Mesothelial cell of epicardium (in vitro differentiated cells): ENCODE data around the gene UCP2. TPM values are rescaled to one million over a fixed set of nuclear protein-coding genes. Genes with fewer than 3 reads are reported as not detected.

ENCODE experiments used
- DNase-seq, 2 experiments: peaks; one replicate each; pipeline ENCODE4 v3.0.0; 2021; ENCODE audit warnings: low spot score in 2 of 2; ENCODE audit not compliant: unreplicated experiment in 2 of 2
- H3K27ac Mint-ChIP-seq: 2 replicates; pipeline ENCODE4 v1.8.0; 2021; ENCODE audit warnings: mixed read lengths
- H3K27me3 Mint-ChIP-seq: 2 replicates; pipeline ENCODE4 v1.8.0; 2021; ENCODE audit warnings: low read depth, mixed read lengths
- H3K36me3 Mint-ChIP-seq: 2 replicates; pipeline ENCODE4 v1.8.0; 2021; ENCODE audit warnings: mixed read lengths
- H3K4me1 Mint-ChIP-seq: 2 replicates; pipeline ENCODE4 v1.8.0; 2021; ENCODE audit warnings: mixed read lengths
- H3K4me3 Mint-ChIP-seq: 2 replicates; pipeline ENCODE4 v1.8.0; 2021; ENCODE audit warnings: mild to moderate bottlenecking, moderate library complexity, mixed read lengths
- H3K9me3 Mint-ChIP-seq: 2 replicates; pipeline ENCODE4 v1.8.0; 2021; ENCODE audit warnings: mixed read lengths
- CTCF ChIP-seq: fragments of 200-600 bp; sonication (generic); IDR thresholded peaks from one replicate; pipeline ENCODE4 v1.5.0; 2021; ENCODE audit warnings: antibody characterized with exemption; ENCODE audit not compliant: unreplicated experiment
- total RNA-seq: library from RNA; stranded (reverse); gene quantifications from 3 replicates; pipeline ENCODE4 v1.2.1, GENCODE V29; 2021

UCP2 gene
- total RNA-seq, 1 donor from 2014 or later, result 31.5 TPM

GRCh38 chr11:73951797-73952196, 30.8 kb downstream of the UCP2 start:
- Mint-ChIP-seq H3K4me3 (no peak overlapping the region), H3K4me1 (peaks cover 4% of the 10 kb centered on the region), H3K27me3 (no peaks in the 10 kb centered on the region), H3K9me3 (peaks cover 8% of the 10 kb centered on the region), H3K27ac (no peak overlapping the region), H3K36me3 (peaks cover 7% of the 10 kb centered on the region)
- no peak for DNase-seq
- TF ChIP-seq CTCF, result no peak

- H3K4me1 Mint-ChIP-seq, result peaks cover 2% of the 10 kb centered on the region
- DNase-seq, result no peak
- no peak within 1 kb of the TSS for H3K4me3 Mint-ChIP-seq
- H3K27me3 Mint-ChIP-seq, result no peaks in the 10 kb centered on the region
- peaks cover 14% of the 10 kb centered on the region for H3K9me3 Mint-ChIP-seq
- TF ChIP-seq CTCF, result no peak
- H3K27ac Mint-ChIP-seq, result no peak within 1 kb of the TSS
- H3K36me3 Mint-ChIP-seq, result peaks cover 12% of the 10 kb centered on the region
These were observed 31.6 kb downstream of the UCP2 start, which contains the start of gene DNAJB13 for GRCh38 chr11:73950869-73951710. Gene DNAJB13 (plus strand): TSS chr11:73951026. CDS start chr11:73951070, 44 bp downstream.

GRCh38 chr11:73949912-73950311, 32.7 kb downstream of the UCP2 start:
- DNase-seq, result no peak
- Mint-ChIP-seq H3K27ac (no peak overlapping the region), H3K36me3 (peaks cover 12% of the 10 kb centered on the region), H3K4me3 (no peak overlapping the region), H3K27me3 (no peaks in the 10 kb centered on the region), H3K9me3 (peaks cover 14% of the 10 kb centered on the region), H3K4me1 (no peaks in the 10 kb centered on the region)
- no peak for TF ChIP-seq CTCF

- Mint-ChIP-seq H3K36me3 (peaks cover 13% of the 10 kb centered on the region), H3K4me3 (no peak overlapping the region), H3K27ac (no peak overlapping the region)
These were observed 33.4 kb downstream of the UCP2 start for GRCh38 chr11:73949246-73949645.

GRCh38 chr11:73946798-73947458, 35.7 kb downstream of the UCP2 start:
- no peaks in the 10 kb centered on the region for H3K4me1 Mint-ChIP-seq
- peaks cover 17% of the 10 kb centered on the region for H3K36me3 Mint-ChIP-seq
- peaks cover 23% of the 10 kb centered on the region for H3K9me3 Mint-ChIP-seq
- no peaks in the 10 kb centered on the region for H3K27me3 Mint-ChIP-seq
- no peak for TF ChIP-seq CTCF
- H3K4me3 Mint-ChIP-seq, result no peak overlapping the region
- no peak for DNase-seq
- H3K27ac Mint-ChIP-seq, result no peak overlapping the region

More at GRCh38 chr11:73949246-73949645, 33.4 kb downstream of the UCP2 start:
- Mint-ChIP-seq H3K9me3 (peaks cover 17% of the 10 kb centered on the region), H3K4me1 (no peaks in the 10 kb centered on the region), H3K27me3 (no peaks in the 10 kb centered on the region)
- TF ChIP-seq CTCF, result no peak
- DNase-seq, result no peak
